ENCODE measurements around the gene LHFPL4.

GRCh38 chr3:9507586-9508578 lies 45.7 kb downstream of the LHFPL4 start:
- TF ChIP-seq POLR2AphosphoS5 (IDR thresholded peaks at IDR 0.05; ENCODE audit: low read depth, low read length) (no peak), EP300 (IDR thresholded peaks at IDR 0.05; ENCODE audit: borderline replicate concordance in 1 of 2, low read depth in 2 of 2, low read length in 2 of 2) (no peak), ATF3 (IDR thresholded peaks at IDR 0.05; ENCODE audit: insufficient read depth, low read depth, low read length) (no peak), JUN (IDR thresholded peaks at IDR 0.05; ENCODE audit: low read depth, low read length) (no peak), POLR2A (IDR thresholded peaks at IDR 0.05; ENCODE audit: control extremely low read depth in 1 of 2, low read depth in 2 of 2, low read length in 2 of 2) (no peak), RAD21 (IDR thresholded peaks at IDR 0.05 in 1 of 2, conservative IDR thresholded peaks at IDR 0.05 in 1 of 2; ENCODE audit: low read depth in 2 of 2, low read length in 2 of 2) (no peak), SP1 (IDR thresholded peaks at IDR 0.05; ENCODE audit: low read depth, low read length) (no peak), CREB1 (IDR thresholded peaks at IDR 0.05) (no peak), TAF1 (IDR thresholded peaks at IDR 0.05; ENCODE audit: low read depth, low read length) (no peak), SIRT6 (IDR thresholded peaks at IDR 0.05; ENCODE audit: low read length) (no peak), TBP (IDR thresholded peaks at IDR 0.05; ENCODE audit: low read depth, low read length) (no peak)
- TF ChIP-seq, protein P1, sequence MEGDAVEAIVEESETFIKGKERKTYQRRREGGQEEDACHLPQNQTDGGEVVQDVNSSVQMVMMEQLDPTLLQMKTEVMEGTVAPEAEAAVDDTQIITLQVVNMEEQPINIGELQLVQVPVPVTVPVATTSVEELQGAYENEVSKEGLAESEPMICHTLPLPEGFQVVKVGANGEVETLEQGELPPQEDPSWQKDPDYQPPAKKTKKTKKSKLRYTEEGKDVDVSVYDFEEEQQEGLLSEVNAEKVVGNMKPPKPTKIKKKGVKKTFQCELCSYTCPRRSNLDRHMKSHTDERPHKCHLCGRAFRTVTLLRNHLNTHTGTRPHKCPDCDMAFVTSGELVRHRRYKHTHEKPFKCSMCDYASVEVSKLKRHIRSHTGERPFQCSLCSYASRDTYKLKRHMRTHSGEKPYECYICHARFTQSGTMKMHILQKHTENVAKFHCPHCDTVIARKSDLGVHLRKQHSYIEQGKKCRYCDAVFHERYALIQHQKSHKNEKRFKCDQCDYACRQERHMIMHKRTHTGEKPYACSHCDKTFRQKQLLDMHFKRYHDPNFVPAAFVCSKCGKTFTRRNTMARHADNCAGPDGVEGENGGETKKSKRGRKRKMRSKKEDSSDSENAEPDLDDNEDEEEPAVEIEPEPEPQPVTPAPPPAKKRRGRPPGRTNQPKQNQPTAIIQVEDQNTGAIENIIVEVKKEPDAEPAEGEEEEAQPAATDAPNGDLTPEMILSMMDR (IDR thresholded peaks at IDR 0.05; ENCODE audit: control extremely low read depth in 1 of 3, insufficient read depth in 1 of 3, low read depth in 1 of 3, low read length in 3 of 3), result no peak

Measured in H1 (cell line).